Caco-2 (cell line): ENCODE measurements around the gene BMP6. TPM values are rescaled to one million over a fixed set of nuclear protein-coding genes. Genes with fewer than 3 reads are reported as not detected.

Source experiments
- BruUV-seq: library from RNA; stranded (reverse); fragments of 400-500 nt; replicated peaks from 2 replicates; lab custom pipeline; 2021; lab: Mats Ljungman, UMichigan
- CTCF ChIA-PET: fragments of 300-600 bp; sonication (Branson Sonifier 250); formaldehyde crosslinking; loops from one replicate; lab custom pipeline; 2022; ENCODE audit warnings: antibody characterized with exemption; lab: Charles Lee
- POLR2A ChIA-PET: fragments of 300-600 bp; sonication (Branson Sonifier 250); formaldehyde crosslinking; loops from one replicate; lab custom pipeline; 2022; ENCODE audit warnings: antibody characterized with exemption; lab: Charles Lee
- DNase-seq, 2 experiments: peaks; one replicate each; pipeline versions ENCODE4 v3.0.0 to v3.0.0-alpha.2; 2020 to 2022
- H3K27me3 ChIP-seq: replicated peaks from 2 replicates; pipeline ENCODE4 v1.6.0; 2011; ENCODE audit warnings: low read length; ENCODE audit not compliant: control insufficient read depth, insufficient read depth
- H3K36me3 ChIP-seq: 2 replicates; pipeline ENCODE4 v1.5.1; 2011; ENCODE audit warnings: low read length; ENCODE audit not compliant: control insufficient read depth, insufficient read depth
- H3K4me1 ChIP-seq: fragments of 250-450 bp; sonication (Bioruptor Pico); 2 replicates; pipeline ENCODE4 v1.5.1; 2020; ENCODE audit warnings: mild to moderate bottlenecking
- H3K4me3 ChIP-seq: 2 replicates; pipeline ENCODE4 v1.5.1; 2011; ENCODE audit warnings: low read depth, mild to moderate bottlenecking, control low read depth, low read length
- H3K9me3 ChIP-seq: fragments of 250-450 bp; sonication (Bioruptor Pico); 2 replicates; pipeline ENCODE4 v1.5.1; 2020; ENCODE audit warnings: mild to moderate bottlenecking, moderate library complexity
- H3K27ac Mint-ChIP-seq: one replicate; pipeline ENCODE4 v1.8.0; 2022; ENCODE audit warnings: mixed read lengths; ENCODE audit not compliant: unreplicated experiment
- H3K27me3 Mint-ChIP-seq: one replicate; pipeline ENCODE4 v1.8.0; 2022; ENCODE audit warnings: mixed read lengths; ENCODE audit not compliant: insufficient read depth, unreplicated experiment
- H3K36me3 Mint-ChIP-seq: one replicate; pipeline ENCODE4 v1.8.0; 2022; ENCODE audit warnings: mild to moderate bottlenecking, mixed read lengths; ENCODE audit not compliant: insufficient read depth, unreplicated experiment
- H3K4me1 Mint-ChIP-seq: one replicate; pipeline ENCODE4 v1.8.0; 2022; ENCODE audit warnings: low read depth, mixed read lengths; ENCODE audit not compliant: unreplicated experiment
- H3K4me3 Mint-ChIP-seq: one replicate; pipeline ENCODE4 v1.8.0; 2022; ENCODE audit warnings: mild to moderate bottlenecking, moderate library complexity, mixed read lengths; ENCODE audit not compliant: unreplicated experiment
- H3K9me3 Mint-ChIP-seq: one replicate; pipeline ENCODE4 v1.8.0; 2022; ENCODE audit warnings: mixed read lengths; ENCODE audit not compliant: unreplicated experiment
- CTCF ChIP-seq, 2 experiments: fragments of 200-600 bp in 1 of 2; IDR thresholded peaks; 1 replicate in 1 of 2; 2 replicates in 1 of 2; pipeline versions ENCODE4 v1.5.1 to v1.8.0; 2011 to 2022; ENCODE audit warnings: antibody characterized with exemption in 1 of 2, control low read depth in 1 of 2, inconsistent platforms in 1 of 2, low read depth in 1 of 2, low read length in 1 of 2, mild to moderate bottlenecking in 1 of 2, moderate library complexity in 1 of 2; ENCODE audit not compliant: insufficient read depth in 1 of 2, severe bottlenecking in 1 of 2, unreplicated experiment in 1 of 2
- intact Hi-C: fragments of 100-400 bp; cut with micrococcal nuclease; formaldehyde crosslinking; loops from one replicate; pipeline ENCODE4 v1.10.0; 2022; ENCODE audit not compliant: unreplicated experiment
- total RNA-seq: library from RNA; stranded (reverse); gene quantifications from 2 replicates; pipeline ENCODE4 v1.2.3, GENCODE V29; 2022

BMP6 gene
- total RNA-seq, 1 experiment from 2014 or later: 0.61 TPM

- Histone ChIP-seq H3K9me3 (no peaks in the 10 kb centered on the region), H3K4me1 (no peaks in the 10 kb centered on the region), H3K4me3 (no peak overlapping the region), H3K27me3 (no peaks in the 10 kb centered on the region), H3K36me3 (no peaks in the 10 kb centered on the region)
- intact Hi-C loops: no loop called here
- DNase-seq: no peak
- BruUV-seq: no TSS peak
- POLR2A ChIA-PET: no interaction called here
- TF ChIP-seq CTCF (IDR thresholded peaks at IDR 0.05; ENCODE audit: insufficient read depth in 1 of 2, low read depth in 1 of 2, low read length in 1 of 2, severe bottlenecking in 1 of 2, unreplicated experiment in 1 of 2): no peak
- no peak overlapping the region for H3K4me3 Mint-ChIP-seq
- H3K27ac Mint-ChIP-seq: no peak overlapping the region
- H3K36me3 Mint-ChIP-seq: no peaks in the 10 kb centered on the region
- H3K27me3 Mint-ChIP-seq: peaks cover 10% of the 10 kb centered on the region
- H3K9me3 Mint-ChIP-seq: no peaks in the 10 kb centered on the region
- CTCF ChIA-PET: no interaction called here
- no peaks in the 10 kb centered on the region for H3K4me1 Mint-ChIP-seq
Observed at GRCh38 chr6:7819431-7820015, 93.6 kb downstream of the BMP6 start.

DNA sequence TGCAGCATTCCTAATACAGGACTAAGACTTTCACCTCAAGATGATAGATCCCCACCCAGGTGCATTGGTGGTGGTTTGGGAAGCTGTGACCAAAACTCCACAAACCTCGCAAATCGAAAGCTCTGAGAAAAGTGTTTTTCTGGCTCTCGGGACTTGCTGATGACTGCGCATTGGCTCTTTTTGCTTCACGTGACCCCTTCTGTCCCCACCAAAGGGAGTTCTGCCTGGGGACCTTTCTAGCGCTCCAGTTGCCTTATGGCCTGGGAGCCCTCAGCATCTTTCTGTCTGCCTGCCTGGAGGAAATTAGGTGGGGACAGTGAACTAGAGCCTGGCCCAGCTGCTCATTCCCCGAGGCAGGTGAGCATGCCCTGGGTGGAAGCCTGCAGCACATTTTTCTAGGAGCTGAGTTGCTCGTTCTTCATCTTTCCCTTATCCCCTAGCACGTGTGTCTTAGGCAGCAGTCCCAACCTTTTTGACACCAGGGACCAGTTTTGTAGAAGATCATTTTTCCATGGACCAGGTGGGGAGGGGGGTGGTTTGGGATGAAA, 94.5 kb downstream of the BMP6 start:
- H3K9me3 ChIP-seq: no peaks in the 10 kb centered on the region
- H3K4me3 Mint-ChIP-seq: no peak overlapping the region
- ChIA-PET POLR2A (no interaction called here), CTCF (no interaction called here)
- no peaks in the 10 kb centered on the region for H3K36me3 ChIP-seq
- no peak overlapping the region for H3K4me3 ChIP-seq
- H3K27me3 Mint-ChIP-seq: peaks cover 10% of the 10 kb centered on the region
- H3K4me1 ChIP-seq: no peaks in the 10 kb centered on the region
- H3K27ac Mint-ChIP-seq: no peak overlapping the region
- intact Hi-C loops: no loop called here
- TF ChIP-seq CTCF (IDR thresholded peaks at IDR 0.05; ENCODE audit: insufficient read depth in 1 of 2, low read depth in 1 of 2, low read length in 1 of 2, severe bottlenecking in 1 of 2, unreplicated experiment in 1 of 2): no peak
- no peaks in the 10 kb centered on the region for H3K9me3 Mint-ChIP-seq
- BruUV-seq: no TSS peak
- H3K27me3 ChIP-seq: no peaks in the 10 kb centered on the region
- H3K36me3 Mint-ChIP-seq: no peaks in the 10 kb centered on the region
- DNase-seq: no peak
- no peaks in the 10 kb centered on the region for H3K4me1 Mint-ChIP-seq

- H3K27me3 Mint-ChIP-seq: peaks cover 10% of the 10 kb centered on the region
- CTCF ChIA-PET: no interaction called here
- H3K36me3 Mint-ChIP-seq: no peaks in the 10 kb centered on the region
- no peaks in the 10 kb centered on the region for H3K9me3 ChIP-seq
- no peak for TF ChIP-seq CTCF (IDR thresholded peaks at IDR 0.05; ENCODE audit: insufficient read depth in 1 of 2, low read depth in 1 of 2, low read length in 1 of 2, severe bottlenecking in 1 of 2, unreplicated experiment in 1 of 2)
- no peaks in the 10 kb centered on the region for H3K4me1 Mint-ChIP-seq
- no peaks in the 10 kb centered on the region for H3K27me3 ChIP-seq
- no TSS peak for BruUV-seq
- H3K4me3 Mint-ChIP-seq: no peak overlapping the region
- no peaks in the 10 kb centered on the region for H3K9me3 Mint-ChIP-seq
- no peak overlapping the region for H3K27ac Mint-ChIP-seq
- no peaks in the 10 kb centered on the region for H3K4me1 ChIP-seq
- H3K36me3 ChIP-seq: no peaks in the 10 kb centered on the region
- no peak overlapping the region for H3K4me3 ChIP-seq
- POLR2A ChIA-PET: no interaction called here
- intact Hi-C loops: no loop called here
- no peak for DNase-seq
Observed at GRCh38 chr6:7821426-7821825, 95.5 kb downstream of the BMP6 start.
